H1 (cell line): ENCODE data around the gene CYP2E1. TPM values are rescaled to one million over a fixed set of nuclear protein-coding genes. Genes with fewer than 3 reads are reported as not detected.

Source experiments
- CTCF ChIA-PET: fragments of 300-600 bp; sonication (Branson Sonifier 250); formaldehyde crosslinking; loops from one replicate; lab custom pipeline; 2021; ENCODE audit not compliant: partially characterized antibody; lab: Charles Lee
- POLR2A ChIA-PET: fragments of 300-600 bp; sonication (Branson Sonifier 250); formaldehyde crosslinking; loops from one replicate; lab custom pipeline; 2021; ENCODE audit warnings: inconsistent platforms; ENCODE audit not compliant: partially characterized antibody; lab: Charles Lee
- DNase-seq, 2 experiments: peaks; one replicate each; pipeline versions ENCODE4 v3.0.0 to v3.0.0-alpha.2; 2010 to 2022; ENCODE audit warnings: low spot score in 2 of 2, low read depth in 1 of 2, mixed read lengths in 1 of 2
- FAIRE-seq: peaks from 2 replicates; lab custom pipeline; 2011; peaks lifted over from hg19 to GRCh38; lab: Jason Lieb, UNC
- H2AFZ ChIP-seq: 2 replicates; pipeline ENCODE4 v1.8.1; 2012; ENCODE audit warnings: low read length, inconsistent platforms
- H2AK5ac ChIP-seq: 2 replicates; pipeline ENCODE4 v1.6.1; 2013; ENCODE audit warnings: low read depth, low read length
- H2BK120ac ChIP-seq: replicated peaks from 2 replicates; pipeline ENCODE3; 2013; ENCODE audit warnings: low read depth, low read length, inconsistent platforms
- H2BK12ac ChIP-seq: 2 replicates; pipeline ENCODE4 v1.6.1; 2013; ENCODE audit warnings: low read depth, low read length
- H2BK15ac ChIP-seq: 2 replicates; pipeline ENCODE4 v1.6.1; 2013; ENCODE audit warnings: low read length
- H2BK20ac ChIP-seq: 2 replicates; pipeline ENCODE4 v1.6.1; 2013; ENCODE audit warnings: low read length
- H2BK5ac ChIP-seq: 2 replicates; pipeline ENCODE4 v1.6.1; 2013; ENCODE audit warnings: low read depth, low read length
- H3K14ac ChIP-seq: 2 replicates; pipeline ENCODE4 v1.6.1; 2013; ENCODE audit warnings: inconsistent platforms; ENCODE audit not compliant: insufficient read length
- H3K18ac ChIP-seq: 2 replicates; pipeline ENCODE4 v1.6.1; 2013; ENCODE audit warnings: low read length; ENCODE audit errors: extremely low read depth
- H3K23ac ChIP-seq: 2 replicates; pipeline ENCODE4 v1.6.1; 2013; ENCODE audit warnings: inconsistent platforms; ENCODE audit not compliant: insufficient read length
- H3K23me2 ChIP-seq: 2 replicates; pipeline ENCODE4 v1.6.1; 2013; ENCODE audit warnings: low read depth, low read length
- H3K27ac ChIP-seq: 2 replicates; pipeline ENCODE4 v1.6.1; 2011; ENCODE audit warnings: low read depth, low read length, inconsistent platforms
- H3K27me3 ChIP-seq, 4 experiments: replicated peaks in 1 of 4; 1 replicate in 1 of 4; 2 replicates in 3 of 4; pipeline versions ENCODE4 v1.6.1 to v1.8.1; 2011 to 2013; ENCODE audit warnings: low read length in 3 of 4, mild to moderate bottlenecking in 3 of 4, inconsistent platforms in 2 of 4, mixed read lengths in 2 of 4, moderate library complexity in 1 of 4; ENCODE audit not compliant: control insufficient read depth in 3 of 4, insufficient read depth in 3 of 4; ENCODE audit errors: extremely low read depth in 1 of 4
- H3K36me3 ChIP-seq, 4 experiments: 2 replicates each; pipeline versions ENCODE4 v1.6.1 to v1.8.1; 2011 to 2013; ENCODE audit warnings: mild to moderate bottlenecking in 4 of 4, low read length in 3 of 4, moderate library complexity in 2 of 4, control low read depth in 1 of 4, inconsistent platforms in 1 of 4; ENCODE audit not compliant: insufficient read depth in 4 of 4, control insufficient read depth in 2 of 4
- H3K4ac ChIP-seq: replicated peaks from 2 replicates; pipeline ENCODE3; 2013; ENCODE audit warnings: low read length, low read depth, mixed read lengths, inconsistent platforms; ENCODE audit not compliant: insufficient read length
- H3K4me1 ChIP-seq, 4 experiments: replicated peaks in 1 of 4; 1 replicate in 1 of 4; 2 replicates in 3 of 4; pipeline versions ENCODE4 v1.6.1 to v1.8.1; 2011 to 2013; ENCODE audit warnings: low read length in 3 of 4, inconsistent platforms in 2 of 4, mixed read lengths in 1 of 4; ENCODE audit not compliant: insufficient read depth in 4 of 4, control insufficient read depth in 3 of 4
- H3K4me2 ChIP-seq, 2 experiments: 2 replicates each; pipeline versions ENCODE4 v1.6.1 to v1.8.1; 2011 to 2013; ENCODE audit warnings: low read depth in 2 of 2, low read length in 2 of 2, control low read depth in 1 of 2, inconsistent platforms in 1 of 2, mild to moderate bottlenecking in 1 of 2; ENCODE audit not compliant: insufficient read depth in 1 of 2
- H3K4me3 ChIP-seq, 4 experiments: fragments of 200-600, 300-600 bp in 1 of 4; sonication (generic), shearing (Covaris generic), sonication (Bioruptor Twin) in 1 of 4; 2 replicates each; pipeline versions ENCODE4 v1.5.1 to v1.8.1; 2011 to 2016; ENCODE audit warnings: low read length in 4 of 4, low read depth in 3 of 4, control low read depth in 2 of 4, inconsistent platforms in 2 of 4, mild to moderate bottlenecking in 2 of 4, mixed read lengths in 1 of 4, moderate library complexity in 1 of 4; ENCODE audit not compliant: insufficient read depth in 2 of 4; ENCODE audit errors: extremely low read depth in 1 of 4
- H3K56ac ChIP-seq: replicated peaks from 2 replicates; pipeline ENCODE3; 2013; ENCODE audit warnings: low read depth, mild to moderate bottlenecking, mixed read lengths, low read length, inconsistent platforms; ENCODE audit not compliant: insufficient read length
- H3K79me1 ChIP-seq: 2 replicates; pipeline ENCODE4 v1.6.1; 2013; ENCODE audit warnings: low read depth, low read length, control low read depth
- H3K79me2 ChIP-seq, 2 experiments: 2 replicates each; pipeline versions ENCODE4 v1.6.1 to v1.8.1; 2012 to 2013; ENCODE audit warnings: low read length in 2 of 2, mild to moderate bottlenecking in 2 of 2, inconsistent platforms in 1 of 2; ENCODE audit not compliant: insufficient read depth in 2 of 2, control insufficient read depth in 1 of 2
- H3K9ac ChIP-seq, 4 experiments: replicated peaks in 1 of 4; 1 replicate in 1 of 4; 2 replicates in 3 of 4; pipeline versions ENCODE4 v1.6.1 to v1.8.1; 2011 to 2013; ENCODE audit warnings: low read depth in 3 of 4, low read length in 3 of 4, control low read depth in 2 of 4, mild to moderate bottlenecking in 2 of 4, moderate library complexity in 2 of 4, inconsistent platforms in 1 of 4; ENCODE audit errors: extremely low read depth in 1 of 4
- H3K9me3 ChIP-seq, 2 experiments: 2 replicates each; pipeline versions ENCODE4 v1.6.1 to v1.8.1; 2012 to 2013; ENCODE audit warnings: mild to moderate bottlenecking in 2 of 2, moderate library complexity in 2 of 2, control low read depth in 1 of 2, inconsistent platforms in 1 of 2, low read depth in 1 of 2, low read length in 1 of 2, mixed read lengths in 1 of 2; ENCODE audit not compliant: insufficient read depth in 2 of 2
- H4K20me1 ChIP-seq, 2 experiments: replicated peaks in 1 of 2; 2 replicates each; pipeline versions ENCODE3 to v1.8.1; 2011 to 2013; ENCODE audit warnings: inconsistent platforms in 2 of 2, low read length in 2 of 2, mild to moderate bottlenecking in 1 of 2; ENCODE audit not compliant: insufficient read depth in 2 of 2, control insufficient read depth in 1 of 2
- H4K5ac ChIP-seq: 2 replicates; pipeline ENCODE4 v1.6.1; 2013; ENCODE audit warnings: low read length, low read depth, mixed read lengths, inconsistent platforms; ENCODE audit not compliant: insufficient read length
- H4K8ac ChIP-seq: 2 replicates; pipeline ENCODE4 v1.8.0; 2013; ENCODE audit warnings: mild to moderate bottlenecking, moderate library complexity, low read length, inconsistent platforms; ENCODE audit not compliant: insufficient read depth; ENCODE audit errors: extremely low read depth
- H4K91ac ChIP-seq: replicated peaks from 2 replicates; pipeline ENCODE3; 2013; ENCODE audit warnings: low read length, mixed read lengths, inconsistent platforms; ENCODE audit not compliant: insufficient read length
- BACH1 ChIP-seq: IDR thresholded peaks from 2 replicates; pipeline ENCODE4 v1.6.1; 2012; ENCODE audit warnings: low read length, improper control_type of control experiment
- CREB1 ChIP-seq: IDR thresholded peaks from 2 replicates; pipeline ENCODE4 v1.6.1; 2012; ENCODE audit warnings: inconsistent platforms
- CTBP2 ChIP-seq: IDR thresholded peaks from 2 replicates; pipeline ENCODE4 v1.7.0; 2011; ENCODE audit warnings: borderline replicate concordance, mild to moderate bottlenecking, moderate library complexity, mixed read lengths, low read length; ENCODE audit not compliant: insufficient read depth, insufficient read length
- HDAC2 ChIP-seq, 2 experiments: fragments of 300-600 bp in 1 of 2; sonication (generic) in 1 of 2; IDR thresholded peaks; 2 replicates each; pipeline ENCODE4 v1.6.1; 2011 to 2012; ENCODE audit warnings: low read depth in 2 of 2, low read length in 2 of 2, mild to moderate bottlenecking in 2 of 2, moderate library complexity in 2 of 2, borderline replicate concordance in 1 of 2, inconsistent platforms in 1 of 2
- JUN ChIP-seq: IDR thresholded peaks from 2 replicates; pipeline ENCODE4 v1.6.1; 2011; ENCODE audit warnings: low read depth, mild to moderate bottlenecking, improper control_type of control experiment, low read length
- SP1 ChIP-seq: IDR thresholded peaks from 2 replicates; pipeline ENCODE4 v1.6.1; 2011; ENCODE audit warnings: low read depth, low read length
- TAF1 ChIP-seq: IDR thresholded peaks from 2 replicates; pipeline ENCODE4 v1.6.1; 2011; ENCODE audit warnings: mild to moderate bottlenecking, low read depth, low read length
- whole genome bisulfite sequencing, 2 experiments: shearing (Covaris generic) in 1 of 2; methylation state at CpG; one replicate each; pipeline versions ENCODE4 v1.1.6 to v1.1.7; 2013 to 2015; ENCODE audit warnings: low lambda C conversion rate in 2 of 2, mixed read lengths in 2 of 2, inconsistent platforms in 1 of 2, low coverage in 1 of 2, missing lambda C conversion rate in 1 of 2; ENCODE audit not compliant: insufficient replicate concordance in 2 of 2, insufficient coverage in 1 of 2, insufficient read length in 1 of 2; ENCODE audit errors: extremely low coverage in 1 of 2, missing lambda C conversion rate in 1 of 2; 5-methylcytosine and 5-hydroxymethylcytosine counted together
- polyA plus RNA-seq, 7 experiments: library from polyadenylated mRNA; depleted of rRNA in 3 of 7; stranded (reverse) in 5 of 7; unstranded in 2 of 7; fragments of >200 nt in 5 of 7; fragments of 200-250 nt in 2 of 7; gene quantifications; 1 replicate in 5 of 7; 2 replicates in 1 of 7; 4 replicates in 1 of 7; pipeline versions ENCODE4 v1.2.1 to v1.2.3, GENCODE V29; 2011 to 2013; ENCODE audit warnings: missing spikeins in 2 of 7, mixed read lengths in 2 of 7
- total RNA-seq: library from RNA; stranded (reverse); fragmentation: NEBNext Ultra II Directional; extraction: Animal tissue kit (Norgen Biotek cat#: 25700); gene quantifications from 2 replicates; pipeline ENCODE4 v1.2.1, GENCODE V29; 2021

Gene CYP2E1
- total and polyA plus RNA-seq, 2 of the 8 experiments (the other 6 are each of a cell fraction or from before 2014, with no cell fraction given) = 0.11 TPM; not detected in 1

GRCh38 chr10:133565441-133566294, 38.5 kb downstream of the CYP2E1 start, which contains the start of gene SYCE1:
TSS of gene SYCE1 (minus strand) at chr10:133565583. CDS start at chr10:133565529, 54 bp downstream.
- Histone ChIP-seq H3K56ac (no peak within 1 kb of the TSS), H3K4me2 (no peak within 1 kb of the TSS), H3K4ac (no peak within 1 kb of the TSS), H2AK5ac (no peak within 1 kb of the TSS), H3K9ac (no peak within 1 kb of the TSS), H3K79me1 (no peaks in the 10 kb centered on the region), H3K4me1 (no peaks in the 10 kb centered on the region), H2BK5ac (no peak within 1 kb of the TSS), H3K18ac (no peak within 1 kb of the TSS), H2AFZ (no peak within 1 kb of the TSS), H3K9me3 (peaks cover 38 to 61% of the 10 kb centered on the region in 2 experiments), H2BK12ac (no peak within 1 kb of the TSS), H3K4me3 (no peak within 1 kb of the TSS), H3K14ac (no peak within 1 kb of the TSS), H3K23me2 (peaks cover 11% of the 10 kb centered on the region; the same call in 1 of the 2 replicates), H3K27ac (no peak within 1 kb of the TSS), H3K27me3 (peaks cover 0 to 2% (median under 1%) of the 10 kb centered on the region in 4 experiments; a peak in 1 of 7 replicates), H3K36me3 (no peaks in the 10 kb centered on the region), H2BK120ac (no peak within 1 kb of the TSS), H4K5ac (no peak within 1 kb of the TSS), H4K20me1 (no peaks in the 10 kb centered on the region), H3K23ac (no peak within 1 kb of the TSS), H2BK20ac (no peak within 1 kb of the TSS), H4K8ac (no peak within 1 kb of the TSS), H2BK15ac (no peak within 1 kb of the TSS), H3K79me2 (no peaks in the 10 kb centered on the region), H4K91ac (no peak within 1 kb of the TSS)
- FAIRE-seq (no peak), DNase-seq (no peak)
- TF ChIP-seq TAF1 (no peak), HDAC2 (IDR thresholded peaks at IDR 0.05; ENCODE audit: borderline replicate concordance in 1 of 2, low read depth in 2 of 2, low read length in 2 of 2) (no peak), SP1 (no peak), CREB1 (no peak), JUN (no peak), CTBP2 (no peak), BACH1 (no peak)
- POLR2A ChIA-PET = no interaction called here
- WGBS, 2 experiments = 91% methylated on average over 74 of the region's 77 CpGs; no CpG with 5 or more reads in 1 of the 2 experiments
- CTCF ChIA-PET = no interaction called here
